Stimulated activated CD4-positive, alpha-beta T cell treated with anti-CD3 and anti-CD28 coated beads, Interleukin-12 subunit alpha, Interleukin-12 subunit beta, amount 100 ng/mL, for 4 hours (primary cell): ENCODE data around the gene ADAMTS5.

ENCODE experiments used
- DNase-seq: peaks from one replicate; pipeline ENCODE4 v3.0.0-alpha.2; 2020

Gene ADAMTS5

GRCh38 chr21:26883768-26884167, 83.1 kb downstream of the ADAMTS5 start:
- DNase-seq, result no peak

- no peak for DNase-seq
Observed at GRCh38 chr21:26881504-26882228, 85.2 kb downstream of the ADAMTS5 start.

DNA sequence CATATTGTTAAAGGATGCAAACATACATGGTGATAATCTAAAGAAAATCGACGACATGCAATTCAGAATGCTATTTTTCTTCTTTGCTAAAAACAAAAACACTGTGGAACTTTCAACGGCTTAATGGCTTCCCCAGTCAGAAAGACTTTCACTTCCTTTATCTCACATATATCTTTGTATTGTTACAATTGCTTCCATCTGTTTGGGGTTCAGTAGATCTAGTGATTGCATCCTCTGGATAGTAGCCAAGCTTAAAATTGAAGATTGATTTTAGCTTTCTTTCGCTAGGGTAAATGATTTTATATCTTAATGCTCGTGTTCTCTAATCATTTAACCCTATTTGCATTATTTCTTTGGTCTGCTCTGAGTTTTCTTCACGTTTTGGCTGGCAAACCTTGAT, 89.9 kb downstream of the ADAMTS5 start:
- no peak for DNase-seq

DNA sequence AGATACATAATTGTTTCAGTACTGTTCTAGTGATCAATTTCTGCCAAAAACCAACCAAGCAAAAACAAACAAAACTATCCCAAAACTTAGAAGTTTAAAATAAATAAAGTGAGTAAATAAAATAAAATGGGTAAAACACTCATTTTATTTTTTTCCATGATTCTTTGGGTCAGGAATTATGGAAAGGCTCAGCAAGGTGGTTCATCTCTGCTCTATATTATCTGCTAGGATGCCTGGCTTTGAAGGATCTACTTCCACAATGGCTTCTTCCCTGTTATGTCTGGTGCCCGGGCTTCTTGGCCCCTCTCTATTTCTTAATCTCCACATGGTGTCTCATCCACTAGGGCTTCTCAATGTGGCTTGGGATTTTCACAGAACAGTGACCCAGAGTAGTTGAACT, 92.5 kb downstream of the ADAMTS5 start:
- no peak for DNase-seq
